RWPE2 (cell line): Measurements from ENCODE around the gene RDH11.

Experiments used
- ATAC-seq: fragments of 200-7000 bp; cut with Tn5 transposase; 3 replicates; pipeline ENCODE4 v1.9.1; 2021; ENCODE audit warnings: low read depth
- DNase-seq: peaks from one replicate; pipeline ENCODE4 v3.0.0-alpha.2; 2020; ENCODE audit warnings: low spot score
- H3K27ac ChIP-seq: fragments of 450-650 bp; 2 replicates; pipeline ENCODE4 v1.5.1; 2017; ENCODE audit warnings: mild to moderate bottlenecking; ENCODE audit not compliant: poor library complexity, severe bottlenecking
- H3K27me3 ChIP-seq: fragments of 250-450 bp; sonication (Bioruptor Pico); 2 replicates; pipeline ENCODE4 v1.5.1; 2021; ENCODE audit warnings: mild to moderate bottlenecking, moderate library complexity; ENCODE audit not compliant: insufficient read depth, poor library complexity, severe bottlenecking
- H3K36me3 ChIP-seq: fragments of 250-450 bp; sonication (Bioruptor Pico); 2 replicates; pipeline ENCODE4 v1.5.1; 2020; ENCODE audit warnings: low read depth, mild to moderate bottlenecking, moderate library complexity
- H3K4me1 ChIP-seq: fragments of 250-450 bp; sonication (Bioruptor Pico); 2 replicates; pipeline ENCODE4 v1.5.1; 2021; ENCODE audit warnings: mild to moderate bottlenecking, moderate library complexity; ENCODE audit not compliant: insufficient read depth, poor library complexity, severe bottlenecking
- H3K4me3 ChIP-seq: fragments of 250-450 bp; sonication (Bioruptor Pico); 2 replicates; pipeline ENCODE4 v1.5.1; 2021; ENCODE audit warnings: mild to moderate bottlenecking, moderate library complexity; ENCODE audit not compliant: severe bottlenecking
- H3K9me3 ChIP-seq: fragments of 250-450 bp; sonication (Bioruptor Pico); 2 replicates; pipeline ENCODE4 v1.5.1; 2021; ENCODE audit warnings: mild to moderate bottlenecking, moderate library complexity; ENCODE audit not compliant: severe bottlenecking
- TF ChIP-seq, protein P1 (sequence below): fragments of 450-650 bp; IDR thresholded peaks from one replicate; pipeline ENCODE4 v1.5.1; 2017; ENCODE audit warnings: mild to moderate bottlenecking, moderate library complexity; ENCODE audit not compliant: poor library complexity, severe bottlenecking

Gene RDH11

DNA sequence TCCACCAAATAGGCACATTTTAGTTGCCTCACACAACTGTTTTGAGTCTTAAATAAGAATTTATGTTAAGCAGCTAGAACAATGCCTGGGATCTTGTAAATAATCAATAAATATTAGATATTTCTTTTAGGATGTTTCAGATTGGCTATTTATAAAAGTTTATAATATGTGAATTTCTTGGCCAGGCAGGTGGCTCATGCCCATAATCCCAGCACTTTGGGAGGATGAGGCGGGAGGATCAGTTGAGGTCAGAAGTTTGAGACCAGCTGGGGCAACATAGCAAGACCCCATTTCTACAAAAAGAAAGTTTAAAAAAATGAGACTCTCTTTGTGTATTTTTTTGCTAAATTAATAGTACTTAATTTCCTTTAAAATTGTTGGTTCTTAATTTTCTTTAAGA, 54.1 kb downstream of the RDH11 start:
- no peak for DNase-seq
- Histone ChIP-seq H3K36me3 (peaks cover 3% of the 10 kb centered on the region; the same call in 1 of the 2 replicates), H3K9me3 (no peaks in the 10 kb centered on the region), H3K4me1 (peaks cover under 1% of the 10 kb centered on the region), H3K27ac (no peak overlapping the region), H3K4me3 (no peak overlapping the region), H3K27me3 (no peaks in the 10 kb centered on the region)
- TF ChIP-seq, protein P1, sequence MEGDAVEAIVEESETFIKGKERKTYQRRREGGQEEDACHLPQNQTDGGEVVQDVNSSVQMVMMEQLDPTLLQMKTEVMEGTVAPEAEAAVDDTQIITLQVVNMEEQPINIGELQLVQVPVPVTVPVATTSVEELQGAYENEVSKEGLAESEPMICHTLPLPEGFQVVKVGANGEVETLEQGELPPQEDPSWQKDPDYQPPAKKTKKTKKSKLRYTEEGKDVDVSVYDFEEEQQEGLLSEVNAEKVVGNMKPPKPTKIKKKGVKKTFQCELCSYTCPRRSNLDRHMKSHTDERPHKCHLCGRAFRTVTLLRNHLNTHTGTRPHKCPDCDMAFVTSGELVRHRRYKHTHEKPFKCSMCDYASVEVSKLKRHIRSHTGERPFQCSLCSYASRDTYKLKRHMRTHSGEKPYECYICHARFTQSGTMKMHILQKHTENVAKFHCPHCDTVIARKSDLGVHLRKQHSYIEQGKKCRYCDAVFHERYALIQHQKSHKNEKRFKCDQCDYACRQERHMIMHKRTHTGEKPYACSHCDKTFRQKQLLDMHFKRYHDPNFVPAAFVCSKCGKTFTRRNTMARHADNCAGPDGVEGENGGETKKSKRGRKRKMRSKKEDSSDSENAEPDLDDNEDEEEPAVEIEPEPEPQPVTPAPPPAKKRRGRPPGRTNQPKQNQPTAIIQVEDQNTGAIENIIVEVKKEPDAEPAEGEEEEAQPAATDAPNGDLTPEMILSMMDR: no peak
- ATAC-seq: no peak

- Histone ChIP-seq H3K27ac (no peak overlapping the region), H3K9me3 (no peaks in the 10 kb centered on the region), H3K36me3 (no peaks in the 10 kb centered on the region), H3K27me3 (no peaks in the 10 kb centered on the region), H3K4me3 (no peak overlapping the region), H3K4me1 (peaks cover 15% of the 10 kb centered on the region)
- TF ChIP-seq, protein P1: no peak
- ATAC-seq (no peak), DNase-seq (no peak)
These were observed 56.9 kb downstream of the RDH11 start for GRCh38 chr14:67638642-67639041.

DNA sequence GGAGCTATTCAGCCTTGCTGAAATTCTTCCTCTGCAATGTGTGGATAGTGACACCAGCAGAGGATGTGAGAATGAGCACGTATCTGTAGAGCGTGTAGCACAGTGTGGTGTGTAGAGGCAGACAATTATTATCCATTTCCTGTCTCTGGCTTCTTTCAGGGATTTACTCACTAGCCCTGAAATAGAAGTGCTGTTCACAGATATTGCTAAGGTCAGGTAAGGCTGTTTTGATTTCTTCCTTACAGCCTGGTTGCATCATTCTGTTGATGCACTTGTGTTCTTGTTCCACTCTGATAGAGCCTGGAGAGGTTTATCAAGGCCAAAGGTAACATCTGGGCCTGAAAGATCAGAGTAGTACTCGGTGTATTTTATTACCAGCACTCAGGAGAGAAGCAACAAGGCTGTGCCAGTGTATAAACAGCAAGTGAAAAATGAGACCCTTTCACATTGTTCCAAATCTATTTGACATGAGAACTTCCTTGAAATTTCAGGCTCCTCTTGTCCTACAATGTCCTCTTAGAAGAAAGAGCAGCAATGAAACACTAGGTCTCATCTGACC, 59.1 kb downstream of the RDH11 start:
- TF ChIP-seq, protein P1: no peak
- Histone ChIP-seq H3K4me3 (no peak overlapping the region), H3K36me3 (no peaks in the 10 kb centered on the region), H3K9me3 (no peaks in the 10 kb centered on the region), H3K27ac (no peak overlapping the region), H3K4me1 (peaks cover 15% of the 10 kb centered on the region), H3K27me3 (no peaks in the 10 kb centered on the region)
- ATAC-seq (peak; percentile 63), DNase-seq (no peak)

DNA sequence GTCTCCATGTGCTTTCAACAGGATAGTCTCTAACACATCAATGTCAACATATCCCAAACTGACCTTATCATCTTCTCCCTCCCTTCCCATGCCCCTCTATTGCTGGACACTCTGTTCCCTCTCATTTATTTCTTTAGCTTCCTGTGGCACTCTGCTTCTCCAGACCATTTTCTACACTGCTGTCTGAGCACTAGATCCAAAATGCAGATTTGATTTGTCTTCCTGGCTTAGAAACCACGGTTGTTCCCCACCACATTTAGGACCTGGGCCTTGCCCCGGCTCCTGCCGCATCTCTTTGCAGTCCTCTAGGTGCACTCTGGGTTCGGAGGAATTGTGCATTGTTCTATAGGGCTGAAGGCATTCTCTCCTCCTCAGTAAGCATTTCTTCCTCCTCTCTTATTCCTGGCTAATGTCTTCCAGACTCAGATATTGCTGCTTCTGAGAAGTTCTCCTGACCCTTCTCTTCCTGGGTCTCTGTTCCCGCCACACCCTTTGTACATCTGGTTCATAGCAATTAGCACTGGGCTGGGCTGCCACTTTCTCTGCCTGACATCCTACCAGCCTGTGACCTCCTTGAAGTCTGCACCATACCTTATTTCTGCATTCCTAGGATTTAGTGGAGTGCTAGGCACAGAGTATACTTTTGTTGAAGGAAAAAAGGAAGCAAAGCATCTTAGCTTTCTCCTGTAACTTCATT, 62.0 kb downstream of the RDH11 start:
- no peak for DNase-seq
- no peaks in the 10 kb centered on the region for H3K27me3 ChIP-seq
- no peaks in the 10 kb centered on the region for H3K36me3 ChIP-seq
- H3K4me1 ChIP-seq: peaks cover 15% of the 10 kb centered on the region
- TF ChIP-seq, protein P1: no peak
- no peak overlapping the region for H3K4me3 ChIP-seq
- H3K9me3 ChIP-seq: no peaks in the 10 kb centered on the region
- no peak overlapping the region for H3K27ac ChIP-seq
- ATAC-seq: no peak

- ATAC-seq: no peak
- no peak for DNase-seq
- no peaks in the 10 kb centered on the region for H3K36me3 ChIP-seq
These were observed 64.6 kb downstream of the RDH11 start for GRCh38 chr14:67630938-67631337.

More at GRCh38 chr14:67630938-67631337, 64.6 kb downstream of the RDH11 start:
- TF ChIP-seq, protein P1: no peak
- Histone ChIP-seq H3K27me3 (no peaks in the 10 kb centered on the region), H3K4me1 (peaks cover 9% of the 10 kb centered on the region), H3K4me3 (no peak overlapping the region), H3K27ac (no peak overlapping the region), H3K9me3 (no peaks in the 10 kb centered on the region)
